ENCODE data around the gene HOXB8.

The HOXB8 gene

GRCh38 chr17:48624544-48625494, 9.7 kb upstream of the HOXB8 start:
- FAIRE-seq = no peak

GRCh38 chr17:48624118-48624517, 9.0 kb upstream of the HOXB8 start:
- no peak for FAIRE-seq

GRCh38 chr17:48623583-48623982, 8.5 kb upstream of the HOXB8 start:
- FAIRE-seq = no peak

GRCh38 chr17:48622857-48623256, 7.8 kb upstream of the HOXB8 start:
- no peak for FAIRE-seq

GRCh38 chr17:48621410-48622392, 6.6 kb upstream of the HOXB8 start:
- no peak for FAIRE-seq

- no peak for FAIRE-seq
These were observed 5.5 kb upstream of the HOXB8 start for GRCh38 chr17:48620461-48621139.

- no peak for FAIRE-seq
These were observed 4.8 kb upstream of the HOXB8 start for GRCh38 chr17:48619826-48620449.

- no peak for FAIRE-seq
These were observed 3.3 kb upstream of the HOXB8 start for GRCh38 chr17:48618256-48618896.

- FAIRE-seq = no peak
These were observed 2.6 kb upstream of the HOXB8 start for GRCh38 chr17:48617471-48618255.

GRCh38 chr17:48616717-48617470, 1.8 kb upstream of the HOXB8 start:
- FAIRE-seq = no peak

GRCh38 chr17:48615963-48616716, 1.0 kb upstream of the HOXB8 start:
- FAIRE-seq = no peak

- FAIRE-seq = no peak
These were observed 1.0 kb downstream of the HOXB8 start for GRCh38 chr17:48613862-48614694.

GRCh38 chr17:48612854-48613691, 2.0 kb downstream of the HOXB8 start:
- no peak for FAIRE-seq

- FAIRE-seq = no peak
These were observed 2.6 kb downstream of the HOXB8 start for GRCh38 chr17:48612456-48612853.

GRCh38 chr17:48611681-48612455, 3.2 kb downstream of the HOXB8 start:
- no peak for FAIRE-seq

- no peak for FAIRE-seq
These were observed 3.9 kb downstream of the HOXB8 start for GRCh38 chr17:48611213-48611612.
